Mammary microvascular endothelial cell (primary cell): ENCODE results near the gene MTERF2. TPM values are rescaled to one million over a fixed set of nuclear protein-coding genes. Genes with fewer than 3 reads are reported as not detected.

Experiments
- total RNA-seq: library from RNA; depleted of rRNA; stranded (reverse); fragments of >200 nt; gene quantifications from 2 replicates; pipeline ENCODE4 v1.2.3, GENCODE V29; 2015

The MTERF2 gene
- 5.0 and 5.7 TPM in 2 replicates for total RNA-seq

GRCh38 chr12:106986625-106987389, at the start of gene MTERF2:
TSS of gene MTERF2 (minus strand) at chr12:106987146. CDS start at chr12:106978714, 8,432 bp downstream.

GRCh38 chr12:106955377-106956047, 31.4 kb downstream of the MTERF2 start, which contains the start of gene TMEM263:
TSS of gene TMEM263 (plus strand) at chr12:106955907. CDS start at chr12:106967117, 11,210 bp downstream.

Other genes starting within 250 kb of the MTERF2 start
- gene RIC8B, start 212.5 kb downstream of the MTERF2 start, total RNA-seq, result 5.5 and 9.0 TPM in 2 replicates
- gene TMEM263, start 31.2 kb downstream of the MTERF2 start, total RNA-seq, result 44.5 and 48.4 TPM in 2 replicates
- 16.8 and 20.0 TPM in 2 replicates for gene CRY1, start 106.4 kb upstream of the MTERF2 start, total RNA-seq